ENCODE measurements around the gene PRRC2A.

PRRC2A gene

GRCh38 chr6:31657406-31658157, 37.1 kb downstream of the PRRC2A start:
- Mint-ChIP-seq H3K36me3 (peaks cover 56% of the 10 kb centered on the region), H3K27ac (peak overlapping the region; percentile 88), H3K4me1 (peaks cover 83% of the 10 kb centered on the region), H3K27me3 (no peaks in the 10 kb centered on the region), H3K4me3 (peak overlapping the region; percentile 55), H3K9me3 (no peaks in the 10 kb centered on the region)
- CTCF ChIA-PET: interaction anchor here (1.0 to 1.2 kb wide), 2 partner anchors 83 to 109 kb away, joined by 3 read pairs; no protein-coding TSS in a partner anchor
- DNase-seq: peak; percentile 59

- no peaks in the 10 kb centered on the region for H3K27me3 Mint-ChIP-seq
- DNase-seq: no peak
- CTCF ChIA-PET: interaction anchor here (1.0 to 1.2 kb wide), 2 partner anchors 83 to 109 kb away, joined by 3 read pairs; no protein-coding TSS in a partner anchor
- no peaks in the 10 kb centered on the region for H3K9me3 Mint-ChIP-seq
- peaks cover 84% of the 10 kb centered on the region for H3K4me1 Mint-ChIP-seq
- H3K4me3 Mint-ChIP-seq: peak overlapping the region; percentile 57
- H3K36me3 Mint-ChIP-seq: peaks cover 56% of the 10 kb centered on the region
- H3K27ac Mint-ChIP-seq: peak overlapping the region; percentile 88
Observed at GRCh38 chr6:31658158-31658688, 37.7 kb downstream of the PRRC2A start.

- no peak for DNase-seq
- Mint-ChIP-seq H3K4me1 (peaks cover 88% of the 10 kb centered on the region), H3K9me3 (no peaks in the 10 kb centered on the region), H3K27me3 (no peaks in the 10 kb centered on the region), H3K4me3 (peak overlapping the region; percentile 90), H3K36me3 (peaks cover 65% of the 10 kb centered on the region), H3K27ac (peak overlapping the region; percentile 92)
- CTCF ChIA-PET: interaction anchor here (0.8 to 1.0 kb wide), 2 partner anchors 171 to 259 kb away, joined by 3 read pairs; no protein-coding TSS in a partner anchor
Observed at GRCh38 chr6:31658983-31659648, 38.6 kb downstream of the PRRC2A start.

- DNase-seq: peak; percentile 62
- Mint-ChIP-seq H3K4me3 (peak overlapping the region; percentile 90), H3K4me1 (peaks cover 92% of the 10 kb centered on the region), H3K27me3 (no peaks in the 10 kb centered on the region), H3K9me3 (no peaks in the 10 kb centered on the region), H3K36me3 (peaks cover 72% of the 10 kb centered on the region), H3K27ac (peak overlapping the region; percentile 92)
- CTCF ChIA-PET: interaction anchor here (0.8 to 1.5 kb wide), 3 partner anchors 170 to 260 kb away, joined by 3 to 4 read pairs (median 3); no protein-coding TSS in a partner anchor
Observed at GRCh38 chr6:31659649-31660380, 39.3 kb downstream of the PRRC2A start.

GRCh38 chr6:31660381-31661261, 40.1 kb downstream of the PRRC2A start, which contains the start of gene C6orf47:
TSS of gene C6orf47 (minus strand) at chr6:31660778. CDS start at chr6:31659947, 831 bp downstream.
- Mint-ChIP-seq H3K27ac (peak within 1 kb of the TSS; percentile 92), H3K4me3 (peak within 1 kb of the TSS; percentile 90), H3K4me1 (peaks cover 85% of the 10 kb centered on the region), H3K9me3 (no peaks in the 10 kb centered on the region), H3K36me3 (peaks cover 67% of the 10 kb centered on the region), H3K27me3 (no peaks in the 10 kb centered on the region)
- DNase-seq: peak; percentile 84
- CTCF ChIA-PET: interaction anchor here (1.5 kb wide), 1 partner anchor 169 kb away, joined by 4 read pairs; no protein-coding TSS in a partner anchor

- CTCF ChIA-PET: interaction anchor here (0.6 to 1.5 kb wide), 3 partner anchors 168 to 1640 kb away, joined by 3 to 4 read pairs (median 3); no protein-coding TSS in a partner anchor
- Mint-ChIP-seq H3K27ac (peak overlapping the region; percentile 76), H3K27me3 (no peaks in the 10 kb centered on the region), H3K4me1 (peaks cover 85% of the 10 kb centered on the region), H3K4me3 (peak overlapping the region; percentile 90), H3K36me3 (peaks cover 65% of the 10 kb centered on the region), H3K9me3 (no peaks in the 10 kb centered on the region)
- DNase-seq: no peak
Observed at GRCh38 chr6:31661262-31662123, 41.0 kb downstream of the PRRC2A start.

- CTCF ChIA-PET: interaction anchor here (0.7 kb wide), 1 partner anchor 232 kb away, joined by 3 read pairs; no protein-coding TSS in a partner anchor
- H3K4me3 Mint-ChIP-seq: peak overlapping the region; percentile 41
- H3K36me3 Mint-ChIP-seq: peaks cover 66% of the 10 kb centered on the region
- H3K27me3 Mint-ChIP-seq: no peaks in the 10 kb centered on the region
- H3K27ac Mint-ChIP-seq: peak overlapping the region; percentile 70
- H3K4me1 Mint-ChIP-seq: peaks cover 89% of the 10 kb centered on the region
- no peak for DNase-seq
- H3K9me3 Mint-ChIP-seq: no peaks in the 10 kb centered on the region
Observed at GRCh38 chr6:31662124-31662723, 41.7 kb downstream of the PRRC2A start.

GRCh38 chr6:31663126-31663960, 42.8 kb downstream of the PRRC2A start:
- no peaks in the 10 kb centered on the region for H3K27me3 Mint-ChIP-seq
- peak overlapping the region; percentile 100 for H3K4me3 Mint-ChIP-seq
- no peak for DNase-seq
- peaks cover 89% of the 10 kb centered on the region for H3K4me1 Mint-ChIP-seq
- CTCF ChIA-PET: interaction anchor here (0.5 to 1.1 kb wide), 4 partner anchors 11 to 155 kb away, joined by 3 to 8 read pairs (median 4); partner anchors contain the start of gene BAG6
- peaks cover 67% of the 10 kb centered on the region for H3K36me3 Mint-ChIP-seq
- peak overlapping the region; percentile 98 for H3K27ac Mint-ChIP-seq
- H3K9me3 Mint-ChIP-seq: no peaks in the 10 kb centered on the region

- Mint-ChIP-seq H3K4me1 (peaks cover 87% of the 10 kb centered on the region), H3K27ac (peak overlapping the region; percentile 98), H3K36me3 (peaks cover 69% of the 10 kb centered on the region), H3K4me3 (peak overlapping the region; percentile 100), H3K9me3 (no peaks in the 10 kb centered on the region), H3K27me3 (no peaks in the 10 kb centered on the region)
- DNase-seq: peak; percentile 31
- CTCF ChIA-PET: interaction anchor here (0.5 to 1.7 kb wide), 10 partner anchors 10 to 198 kb away, joined by 3 to 9 read pairs (median 3); partner anchors contain the start of gene BAG6
Observed at GRCh38 chr6:31663961-31664789, 43.7 kb downstream of the PRRC2A start.

GRCh38 chr6:31664790-31665500, 44.4 kb downstream of the PRRC2A start, which contains the start of gene GPANK1:
TSS of gene GPANK1 (minus strand) at chr6:31664997. CDS start at chr6:31664478, 519 bp downstream.
- Mint-ChIP-seq H3K9me3 (no peaks in the 10 kb centered on the region), H3K27ac (peak within 1 kb of the TSS; percentile 98), H3K4me1 (peaks cover 82% of the 10 kb centered on the region), H3K36me3 (peaks cover 70% of the 10 kb centered on the region), H3K27me3 (no peaks in the 10 kb centered on the region), H3K4me3 (peak within 1 kb of the TSS; percentile 100)
- DNase-seq: peak; percentile 94
- CTCF ChIA-PET: interaction anchor here (0.7 to 1.7 kb wide), 5 partner anchors 11 to 105 kb away, joined by 3 to 9 read pairs (median 3); no protein-coding TSS in a partner anchor

Measured in activated naive CD4-positive, alpha-beta T cell treated with anti-CD3 and anti-CD28 coated beads, Interleukin-2, amount 10 ng/mL, durations not matched to agents 7 days and 5 days (primary cell).